NK-92 (cell line): Measurements from ENCODE around the gene C17orf67.

Source experiments
- DNase-seq: peaks from one replicate; lab custom pipeline; 2025; ENCODE audit not compliant: unreplicated experiment; lab: John Stamatoyannopoulos, UW

C17orf67 gene

GRCh38 chr17:56833057-56833808 is 487 bp downstream of the C17orf67 start:
- DNase-seq, result no peak

- DNase-seq, result no peak
Measured at GRCh38 chr17:56832446-56832845, 1.3 kb downstream of the C17orf67 start.

GRCh38 chr17:56831369-56832095 is 2.2 kb downstream of the C17orf67 start:
- no peak for DNase-seq

GRCh38 chr17:56830726-56831368 is 2.9 kb downstream of the C17orf67 start:
- DNase-seq, result no peak

- no peak for DNase-seq
Measured at GRCh38 chr17:56826611-56827414, 6.9 kb downstream of the C17orf67 start.

GRCh38 chr17:56824503-56824902 is 9.2 kb downstream of the C17orf67 start:
- no peak for DNase-seq

GRCh38 chr17:56823848-56824247 is 9.9 kb downstream of the C17orf67 start:
- no peak for DNase-seq

GRCh38 chr17:56822725-56823124 is 11.0 kb downstream of the C17orf67 start:
- DNase-seq, result no peak

GRCh38 chr17:56821847-56822534 is 11.7 kb downstream of the C17orf67 start:
- DNase-seq, result no peak

GRCh38 chr17:56820207-56820606 is 13.5 kb downstream of the C17orf67 start:
- no peak for DNase-seq

GRCh38 chr17:56819431-56820145 is 14.1 kb downstream of the C17orf67 start:
- DNase-seq, result no peak

GRCh38 chr17:56819030-56819429 is 14.7 kb downstream of the C17orf67 start:
- no peak for DNase-seq

GRCh38 chr17:56817066-56817465 is 16.7 kb downstream of the C17orf67 start:
- no peak for DNase-seq

GRCh38 chr17:56815711-56816110 is 18.0 kb downstream of the C17orf67 start:
- no peak for DNase-seq

- no peak for DNase-seq
Measured at GRCh38 chr17:56812901-56813388, 20.8 kb downstream of the C17orf67 start.

GRCh38 chr17:56810891-56811775 is 22.6 kb downstream of the C17orf67 start:
- DNase-seq, result no peak

GRCh38 chr17:56810343-56810742 is 23.4 kb downstream of the C17orf67 start:
- no peak for DNase-seq

GRCh38 chr17:56809820-56810179 is 23.9 kb downstream of the C17orf67 start:
- DNase-seq, result no peak
